HG02870 (cell line): ENCODE results near the gene RCN2.
"Not testable (repeated sequence)": the region's sequence is repeated elsewhere in the genome, so short reads cannot be mapped to it uniquely, and the experiment has no call there.

ENCODE experiments used
- ATAC-seq: cut with Tn5 transposase; IDR thresholded peaks from one replicate; pipeline ENCODE4 v1.9.1; 2021; ENCODE audit warnings: mild to moderate bottlenecking, moderate library complexity; ENCODE audit not compliant: unreplicated experiment

Gene RCN2, protein sequence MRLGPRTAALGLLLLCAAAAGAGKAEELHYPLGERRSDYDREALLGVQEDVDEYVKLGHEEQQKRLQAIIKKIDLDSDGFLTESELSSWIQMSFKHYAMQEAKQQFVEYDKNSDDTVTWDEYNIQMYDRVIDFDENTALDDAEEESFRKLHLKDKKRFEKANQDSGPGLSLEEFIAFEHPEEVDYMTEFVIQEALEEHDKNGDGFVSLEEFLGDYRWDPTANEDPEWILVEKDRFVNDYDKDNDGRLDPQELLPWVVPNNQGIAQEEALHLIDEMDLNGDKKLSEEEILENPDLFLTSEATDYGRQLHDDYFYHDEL

DNA sequence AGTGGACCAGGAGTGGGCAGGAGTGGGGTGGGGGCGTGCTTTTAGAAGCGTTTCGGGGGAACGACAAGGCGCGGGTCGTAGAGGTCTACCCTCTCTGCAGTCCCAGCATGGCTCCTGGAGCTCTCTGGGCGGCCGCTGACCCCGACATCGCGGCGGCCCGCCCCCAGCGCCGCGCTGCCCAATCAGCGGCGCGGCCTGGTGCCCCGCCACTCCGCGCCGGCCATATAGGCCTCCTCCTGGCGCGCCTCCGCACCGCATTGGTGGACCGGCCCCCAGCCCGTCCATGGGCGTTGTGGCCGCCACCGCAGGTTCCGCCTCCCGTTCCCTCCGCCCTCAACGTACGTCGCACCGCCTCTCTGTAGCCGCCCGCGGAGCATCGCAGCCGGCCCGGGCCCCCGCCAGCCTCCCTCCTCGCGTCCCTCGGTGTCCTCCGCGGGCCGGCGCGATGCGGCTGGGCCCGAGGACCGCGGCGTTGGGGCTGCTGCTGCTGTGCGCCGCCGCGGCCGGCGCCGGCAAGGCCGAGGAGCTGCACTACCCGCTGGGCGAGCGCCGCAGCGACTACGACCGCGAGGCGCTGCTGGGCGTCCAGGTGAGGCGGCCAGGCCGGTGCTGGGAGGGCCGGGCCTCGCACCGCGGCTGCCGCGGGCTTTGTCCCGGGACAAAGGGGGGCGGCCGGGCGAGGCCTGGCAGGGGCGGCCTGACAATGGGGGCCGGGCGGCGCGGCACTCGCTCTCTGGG lies at the start of gene RCN2:
Gene RCN2 (plus strand): TSS at position 353 of the 738 bp plus-strand sequence. CDS start 93 bp downstream, at position 446.
- peak; percentile 95 for ATAC-seq

DNA sequence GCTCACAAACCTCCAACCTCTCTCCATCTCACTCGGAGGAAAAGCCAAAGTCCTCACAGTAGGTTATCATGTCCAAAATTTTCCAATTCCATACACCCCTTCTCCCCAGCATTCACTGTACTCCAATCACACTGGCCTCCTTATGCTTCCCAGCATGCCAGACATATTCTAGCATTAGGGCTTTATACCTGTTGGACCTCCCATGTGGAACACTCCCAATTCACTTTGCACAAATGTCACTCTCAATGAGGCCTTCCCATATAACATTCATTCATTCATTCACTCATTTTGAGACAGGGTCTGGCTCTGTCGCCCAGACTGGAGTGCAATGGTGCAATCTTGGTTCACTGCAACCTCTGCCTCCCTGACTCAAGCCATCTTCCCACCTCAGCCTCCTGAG lies 46.3 kb upstream of the RCN2 start:
- no peak for ATAC-seq

DNA sequence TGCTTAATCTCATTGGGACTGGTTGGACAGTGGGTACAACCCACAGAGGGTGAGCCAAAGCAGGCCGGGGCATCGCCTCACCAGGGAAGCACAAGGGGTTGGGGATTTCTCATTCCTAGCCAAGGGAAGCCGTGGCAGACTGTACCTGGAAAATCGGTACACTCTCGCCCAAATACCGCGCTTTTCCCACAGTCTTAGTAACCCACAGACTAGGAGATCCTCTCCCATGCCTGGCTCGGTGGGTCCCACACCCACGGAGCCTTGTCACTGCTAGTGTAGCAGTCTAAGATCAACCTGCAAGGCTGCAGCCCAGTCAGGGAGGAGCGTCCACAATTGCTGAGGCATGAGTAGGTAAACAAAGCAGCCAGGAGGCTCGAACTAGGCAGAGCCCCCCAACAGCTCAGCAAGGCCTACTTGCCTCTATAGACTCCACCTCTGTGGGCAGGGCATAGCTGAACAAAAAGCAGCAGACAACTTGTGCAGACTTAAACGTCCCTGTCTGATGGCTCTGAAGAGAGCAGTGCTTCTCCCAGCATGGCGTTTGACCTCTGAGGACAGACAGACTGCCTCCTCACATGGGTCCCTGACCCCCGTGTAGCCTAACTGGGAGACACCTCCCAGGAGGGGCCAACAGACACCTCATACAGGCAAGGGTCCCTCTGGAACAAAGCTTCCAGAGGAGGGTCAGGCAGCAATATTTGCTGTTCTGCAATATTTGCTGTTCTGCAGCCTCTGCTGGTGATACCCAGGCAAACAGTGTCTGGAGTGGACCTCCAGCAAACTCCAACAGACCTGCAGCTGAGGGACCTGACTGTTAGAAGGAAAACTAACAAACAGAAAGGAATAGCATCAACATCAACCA lies 44.0 kb upstream of the RCN2 start:
- ATAC-seq, result not testable (repeated sequence)

- not testable (repeated sequence) for ATAC-seq
These were observed 38.7 kb upstream of the RCN2 start for GRCh38 chr15:76892836-76893235.

DNA sequence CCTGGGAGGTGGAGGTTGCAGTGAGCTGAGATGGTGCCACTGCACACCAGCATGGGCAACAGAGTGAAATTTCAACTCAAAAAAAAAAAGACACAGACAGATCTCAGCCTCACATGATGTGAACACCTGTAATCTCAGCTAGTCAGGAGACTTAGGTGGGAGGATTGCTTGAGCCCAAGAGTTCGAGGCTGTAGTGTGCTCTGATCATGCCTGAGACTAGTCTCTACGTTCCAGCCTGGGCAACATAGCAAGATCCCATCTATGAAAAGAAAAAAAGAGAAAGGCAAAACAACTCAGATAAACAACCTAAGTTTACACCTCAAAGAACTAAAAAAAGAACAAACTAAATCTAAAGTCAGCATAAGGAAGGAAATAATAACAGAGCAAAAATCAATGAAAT lies 37.4 kb upstream of the RCN2 start:
- ATAC-seq, result no peak

- ATAC-seq, result no peak
These were observed 33.4 kb upstream of the RCN2 start for GRCh38 chr15:76898102-76898501.

- ATAC-seq, result not testable (repeated sequence)
These were observed 32.2 kb upstream of the RCN2 start for GRCh38 chr15:76899176-76899930.

- not testable (repeated sequence) for ATAC-seq
These were observed 31.6 kb upstream of the RCN2 start for GRCh38 chr15:76899931-76900310.

DNA sequence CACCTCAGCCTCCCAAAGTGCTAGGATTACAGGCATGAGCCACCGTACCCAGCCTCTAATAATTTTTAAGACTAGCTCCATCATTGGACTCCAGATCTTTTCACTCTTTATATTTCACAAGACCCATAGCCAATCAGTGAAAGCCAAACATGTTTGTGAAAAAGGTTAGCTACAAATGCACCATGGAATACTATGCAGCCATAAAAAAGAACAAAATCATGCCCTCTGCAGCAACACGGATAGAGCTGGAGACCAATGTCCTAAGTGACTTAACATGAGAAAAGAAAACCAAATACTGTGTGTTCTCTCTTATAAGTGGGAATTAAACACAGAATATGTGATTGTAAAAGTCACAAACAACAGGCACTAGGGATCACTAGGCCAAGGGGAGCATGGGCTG lies 29.6 kb upstream of the RCN2 start:
- no peak for ATAC-seq

- no peak for ATAC-seq
These were observed 28.3 kb upstream of the RCN2 start for GRCh38 chr15:76903251-76903681.

GRCh38 chr15:76904461-76905012 lies 27.0 kb upstream of the RCN2 start:
- peak; percentile 11 for ATAC-seq

- peak; percentile 84 for ATAC-seq
These were observed 26.3 kb upstream of the RCN2 start, which contains the start of gene SCAPER for GRCh38 chr15:76905013-76905839. Gene SCAPER (minus strand): TSS chr15:76905340. CDS start chr15:76883817, 21,523 bp downstream.

GRCh38 chr15:76905855-76906254 lies 25.7 kb upstream of the RCN2 start:
- no peak for ATAC-seq

GRCh38 chr15:76912430-76912829 lies 19.1 kb upstream of the RCN2 start:
- no peak for ATAC-seq

- ATAC-seq, result no peak
These were observed 17.8 kb upstream of the RCN2 start for GRCh38 chr15:76913737-76914136.

DNA sequence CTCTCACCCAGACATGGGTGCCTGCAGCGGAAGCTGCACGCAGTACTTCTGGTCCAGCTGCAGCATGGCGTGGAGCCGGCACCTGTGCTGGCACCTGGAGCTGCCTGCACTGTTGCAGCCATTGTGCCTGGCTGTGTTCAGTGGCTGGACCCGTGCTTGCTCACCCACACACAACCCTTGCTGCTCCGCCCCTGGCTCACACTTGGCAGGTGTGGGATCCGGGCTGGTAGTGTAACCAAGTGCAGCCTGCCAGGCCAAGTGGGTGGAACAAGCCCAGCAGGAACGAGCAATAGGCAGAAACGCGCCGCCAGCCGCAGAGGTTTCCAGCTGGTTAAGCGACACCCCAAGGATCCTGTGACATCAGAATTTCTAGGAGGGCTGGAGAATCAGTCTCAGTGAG lies 15.2 kb upstream of the RCN2 start:
- no peak for ATAC-seq

- no peak for ATAC-seq
These were observed 3.3 kb upstream of the RCN2 start for GRCh38 chr15:76928201-76928600.

DNA sequence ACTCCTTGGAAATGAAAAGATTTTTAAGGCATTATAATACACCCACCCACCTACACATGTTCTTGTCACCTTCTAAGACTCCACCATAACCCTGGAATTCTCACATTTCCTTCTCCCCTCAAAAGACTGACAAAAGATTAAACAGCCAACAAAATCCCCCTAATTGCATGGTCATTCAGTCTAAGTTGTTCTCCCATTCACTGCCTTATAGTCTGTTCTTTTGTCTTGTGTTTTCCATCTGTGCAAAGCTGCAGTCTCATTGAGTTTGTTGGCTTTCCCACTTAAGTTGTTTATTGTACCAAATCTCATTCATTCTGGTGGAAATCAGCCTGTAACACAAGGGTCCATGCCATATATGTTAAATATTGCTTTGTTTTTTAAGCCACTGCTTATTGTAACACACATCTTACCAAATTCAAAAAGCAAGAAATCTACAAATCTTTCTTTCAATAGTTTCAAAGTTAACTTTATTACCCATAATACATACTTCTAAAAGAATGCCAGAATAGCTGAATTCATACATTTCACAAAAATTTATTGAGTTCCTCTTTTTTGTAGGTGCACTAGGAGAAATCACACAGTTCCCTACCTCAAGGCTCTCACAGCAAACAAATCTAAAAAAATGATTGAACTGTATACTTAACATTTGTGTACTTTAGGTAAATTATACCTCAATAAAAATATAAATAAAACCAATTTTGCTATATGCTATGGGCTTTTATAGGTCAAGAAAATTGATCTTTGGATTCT lies 2.4 kb upstream of the RCN2 start:
- no peak for ATAC-seq
